ENCODE measurements around the gene PANK3. TPM values are rescaled to one million over a fixed set of nuclear protein-coding genes. Genes with fewer than 3 reads are reported as not detected.

The PANK3 gene
- total RNA-seq, 2 donors from 2014 or later, result 30.2 to 39.2 TPM

DNA sequence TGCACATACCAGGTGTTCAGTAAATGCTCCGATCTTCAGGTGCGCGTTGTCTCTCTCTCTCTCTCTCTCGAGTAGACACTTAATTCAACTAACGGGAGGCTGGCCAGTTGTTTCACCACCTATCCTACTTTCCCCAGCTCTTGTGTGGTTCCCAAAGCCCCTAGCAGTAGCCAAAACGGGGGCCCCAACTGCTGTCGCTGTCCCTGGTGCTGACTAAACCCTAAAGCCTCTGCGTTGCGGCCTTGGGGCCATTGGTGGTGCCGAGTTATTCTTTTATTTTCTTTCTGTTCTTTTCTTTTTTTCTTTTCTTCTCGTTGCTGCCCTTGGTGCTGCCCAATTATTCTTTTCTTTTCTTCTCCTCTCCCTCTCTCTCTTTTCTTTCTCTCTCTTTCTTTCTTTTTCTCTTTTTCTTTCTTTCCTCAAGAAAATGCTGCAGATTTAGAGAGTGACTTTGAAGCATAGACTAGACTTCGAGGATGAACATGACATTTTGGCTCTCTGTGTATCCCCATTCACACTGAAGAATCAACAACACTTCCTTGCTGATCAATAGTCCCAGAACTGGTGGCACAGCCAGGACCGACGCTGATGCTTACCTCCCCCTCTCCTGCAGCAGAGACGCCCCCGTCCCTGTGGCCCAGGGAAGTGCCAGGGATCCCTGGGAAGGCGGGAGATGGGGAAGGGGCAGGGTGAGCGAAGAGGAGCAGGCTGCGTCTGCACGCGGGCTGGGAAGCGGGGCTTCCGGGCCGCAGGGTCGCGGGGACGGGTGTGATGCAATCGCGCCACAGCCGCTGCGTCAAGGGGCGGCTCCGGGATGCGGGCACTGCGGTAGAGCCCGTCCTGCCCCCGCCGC is 50.4 kb downstream of the PANK3 start, which contains the start of gene FBLL1:
Gene FBLL1 (plus strand): TSS at position 785 of the 853 bp plus-strand sequence. CDS start 200 bp downstream, outside the sequence.
- no peak for DNase-seq
- H3K9me3 ChIP-seq (ENCODE audit: control insufficient read depth, low read length, poor library complexity, severe bottlenecking), result no peaks in the 10 kb centered on the region
- peaks cover 5% of the 10 kb centered on the region for H3K36me3 Mint-ChIP-seq (ENCODE audit: low read depth)
- H3K27me3 Mint-ChIP-seq, result peaks cover 39% of the 10 kb centered on the region
- H3K4me1 Mint-ChIP-seq, result peaks cover 7% of the 10 kb centered on the region
- no peak for ATAC-seq
- no peak within 1 kb of the TSS for H3K27ac Mint-ChIP-seq
- H3K4me3 Mint-ChIP-seq, result peak within 1 kb of the TSS; percentile 72

DNA sequence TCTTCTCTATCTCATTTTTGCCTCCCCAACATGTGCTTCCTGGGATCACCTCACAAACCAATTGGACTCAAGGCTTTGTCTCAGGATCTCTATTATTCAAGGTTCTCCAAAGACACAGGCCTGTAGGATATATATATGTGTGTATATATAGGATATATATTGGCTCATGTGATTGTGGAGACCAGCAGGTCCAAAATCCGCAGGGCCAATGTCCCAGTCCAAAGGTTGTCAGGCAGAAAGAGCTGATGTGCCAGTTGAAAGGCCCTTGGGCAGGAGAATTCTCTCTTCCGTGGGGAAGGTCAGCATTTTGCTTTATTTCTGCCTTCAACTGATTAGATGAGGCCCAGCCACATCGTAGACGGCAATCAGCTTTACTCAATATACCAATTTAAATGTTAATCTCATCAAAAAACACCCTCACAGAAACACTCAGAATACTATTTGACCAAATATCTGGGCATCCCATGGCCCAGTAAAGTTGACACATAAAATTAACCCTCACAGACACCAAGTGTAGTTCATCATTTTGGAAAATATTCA is 51.3 kb downstream of the PANK3 start:
- Mint-ChIP-seq H3K4me3 (peak overlapping the region; percentile 13), H3K27me3 (peaks cover 33% of the 10 kb centered on the region), H3K27ac (no peak overlapping the region), H3K36me3 (ENCODE audit: low read depth) (peaks cover 5% of the 10 kb centered on the region), H3K4me1 (peaks cover 7% of the 10 kb centered on the region)
- no peaks in the 10 kb centered on the region for H3K9me3 ChIP-seq (ENCODE audit: control insufficient read depth, low read length, poor library complexity, severe bottlenecking)
- ATAC-seq, result no peak
- DNase-seq, result no peak

DNA sequence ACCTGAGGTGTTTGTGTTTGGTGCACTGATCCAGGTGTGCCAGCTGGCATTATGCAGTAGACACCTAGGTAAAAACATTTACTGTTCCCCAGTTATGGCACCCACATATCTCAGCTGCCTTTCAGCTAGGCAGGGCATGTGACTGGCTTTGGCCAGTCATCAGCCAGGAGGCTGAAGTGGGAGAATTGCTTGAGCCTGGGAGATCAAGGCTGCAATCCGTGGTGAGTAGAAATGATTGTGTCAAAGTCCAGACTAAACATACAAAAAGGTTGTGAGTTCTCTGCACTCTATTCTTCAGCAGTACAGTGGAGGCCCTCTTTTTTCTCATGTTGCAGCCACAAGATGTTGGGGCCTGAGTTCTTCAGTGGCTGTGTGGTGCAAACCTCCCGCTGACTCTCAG is 53.3 kb downstream of the PANK3 start:
- ATAC-seq (no peak), DNase-seq (no peak)
- H3K9me3 ChIP-seq (ENCODE audit: control insufficient read depth, low read length, poor library complexity, severe bottlenecking), result no peaks in the 10 kb centered on the region
- H3K36me3 Mint-ChIP-seq (ENCODE audit: low read depth), result peaks cover 3% of the 10 kb centered on the region
- H3K27me3 Mint-ChIP-seq, result peaks cover 16% of the 10 kb centered on the region
- H3K4me3 Mint-ChIP-seq, result no peak overlapping the region
- H3K4me1 Mint-ChIP-seq, result peaks cover 7% of the 10 kb centered on the region
- H3K27ac Mint-ChIP-seq, result no peak overlapping the region

DNA sequence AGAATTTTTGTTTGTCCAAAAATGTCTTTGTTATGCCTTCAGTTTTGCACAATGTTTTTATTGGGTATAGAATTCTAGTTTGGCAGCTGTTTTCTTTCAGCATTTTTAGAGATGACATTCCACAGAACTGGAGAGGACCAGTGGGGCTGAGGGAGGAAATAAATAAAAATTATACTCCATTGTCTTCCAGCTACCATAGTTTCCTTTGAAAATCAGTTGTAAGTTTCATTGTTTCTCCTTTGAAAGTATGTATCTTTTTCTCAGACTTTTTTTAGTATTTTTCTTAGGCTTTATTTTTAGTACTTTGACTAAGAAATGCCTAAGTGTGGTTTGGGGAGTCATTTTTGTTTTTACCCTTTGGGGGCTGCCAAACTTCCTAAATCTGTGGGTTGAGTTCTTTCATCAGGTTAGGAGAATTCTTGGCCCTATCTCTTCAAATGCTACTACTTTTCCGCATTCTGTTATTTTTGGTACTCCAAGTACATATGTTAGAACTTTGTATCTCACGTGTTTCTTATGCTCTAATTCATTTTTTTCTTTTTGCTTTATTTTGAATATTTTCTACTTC is 65.2 kb downstream of the PANK3 start:
- H3K9me3 ChIP-seq (ENCODE audit: control insufficient read depth, low read length, poor library complexity, severe bottlenecking), result peaks cover 6% of the 10 kb centered on the region
- Mint-ChIP-seq H3K4me1 (peaks cover 3% of the 10 kb centered on the region), H3K27me3 (no peaks in the 10 kb centered on the region), H3K27ac (no peak overlapping the region), H3K4me3 (no peak overlapping the region), H3K36me3 (ENCODE audit: low read depth) (peaks cover 16% of the 10 kb centered on the region)
- no peak for ATAC-seq
- DNase-seq, result no peak

DNA sequence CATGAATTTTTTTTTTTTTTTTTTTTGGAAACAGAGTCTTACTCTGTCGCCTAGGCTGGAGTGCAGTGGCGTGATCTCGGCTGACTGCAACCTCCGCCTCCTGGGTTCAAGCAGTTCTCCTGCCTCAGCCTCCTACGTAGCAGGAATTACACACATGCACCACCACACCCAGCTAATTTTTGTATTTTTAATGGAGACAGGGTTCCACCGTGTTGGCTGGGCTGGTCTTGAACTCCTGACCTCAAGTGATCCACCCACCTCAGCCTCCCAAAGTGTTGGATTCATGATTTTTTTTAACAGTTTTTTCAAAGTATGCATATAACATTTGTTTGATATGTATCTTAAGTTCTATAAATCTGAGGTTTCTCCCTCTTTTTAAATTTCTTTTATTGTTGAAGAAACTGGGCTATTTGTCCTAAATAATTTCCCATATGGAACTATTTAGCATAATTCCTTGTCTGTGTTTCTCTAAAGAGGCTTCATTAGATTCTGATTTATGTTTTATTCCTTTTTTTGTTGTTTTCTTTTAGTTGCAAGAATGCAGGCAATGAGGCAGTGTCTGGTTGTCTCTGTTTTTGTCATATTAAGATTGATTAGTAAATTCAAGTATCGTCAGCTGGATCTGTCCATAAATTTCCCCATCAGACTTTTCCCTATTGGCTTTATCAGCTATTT is 76.5 kb downstream of the PANK3 start:
- ATAC-seq, result no peak
- H3K9me3 ChIP-seq (ENCODE audit: control insufficient read depth, low read length, poor library complexity, severe bottlenecking), result no peaks in the 10 kb centered on the region
- Mint-ChIP-seq H3K36me3 (ENCODE audit: low read depth) (no peaks in the 10 kb centered on the region), H3K4me1 (no peaks in the 10 kb centered on the region), H3K27me3 (no peaks in the 10 kb centered on the region), H3K4me3 (no peak overlapping the region), H3K27ac (no peak overlapping the region)
- DNase-seq, result no peak

Other genes with a start within 250 kb of the PANK3 start
- gene RARS1, start 92.9 kb downstream of the PANK3 start, total RNA-seq, result 10 to 100 TPM; 49.8 to 57.0 TPM
- not detected for gene FBLL1, start 50.1 kb downstream of the PANK3 start, total RNA-seq

Data from T-helper 17 cell (primary cell).